Measurements from ENCODE around the gene SOCS2. TPM values are rescaled to one million over a fixed set of nuclear protein-coding genes. Genes with fewer than 3 reads are reported as not detected.

SOCS2 gene
- polyA plus RNA-seq, 1 experiment: 87.5 TPM

- DNase-seq (ENCODE audit: low read depth): no peak
- peaks cover 4% of the 10 kb centered on the region; the same call in 1 of the 2 replicates for H3K36me3 ChIP-seq (ENCODE audit: control insufficient read depth, insufficient read depth, low read length)
- no peak overlapping the region for H3K4me3 ChIP-seq (ENCODE audit: low read depth, low read length)
- CTCF ChIA-PET: interaction anchor here (1.0 to 1.2 kb wide), 2 partner anchors 14 to 29 kb away, joined by 4 read pairs; no protein-coding TSS in a partner anchor
- no peaks in the 10 kb centered on the region for H3K27me3 ChIP-seq (ENCODE audit: control insufficient read depth, insufficient read depth, low read length)
- POLR2A ChIA-PET: no interaction called here
- no peak for TF ChIP-seq CTCF (IDR thresholded peaks at IDR 0.05; ENCODE audit: insufficient read depth, low read depth, low read length)
Observed at GRCh38 chr12:93540466-93540865, 32.0 kb upstream of the SOCS2 start.

- Histone ChIP-seq H3K27me3 (ENCODE audit: control insufficient read depth, insufficient read depth, low read length) (no peaks in the 10 kb centered on the region), H3K4me3 (ENCODE audit: low read depth, low read length) (no peak overlapping the region), H3K36me3 (ENCODE audit: control insufficient read depth, insufficient read depth, low read length) (peaks cover 4% of the 10 kb centered on the region; the same call in 1 of the 2 replicates)
- ChIA-PET CTCF (interaction anchor here (1.1 kb wide), 1 partner anchor 39 kb away, joined by 4 read pairs; no protein-coding TSS in a partner anchor), POLR2A (no interaction called here)
- no peak for TF ChIP-seq CTCF (IDR thresholded peaks at IDR 0.05; ENCODE audit: insufficient read depth, low read depth, low read length)
- no peak for DNase-seq (ENCODE audit: low read depth)
Observed at GRCh38 chr12:93541578-93542225, 30.8 kb upstream of the SOCS2 start.

GRCh38 chr12:93547778-93548177, 24.7 kb upstream of the SOCS2 start:
- Histone ChIP-seq H3K27me3 (ENCODE audit: control insufficient read depth, insufficient read depth, low read length) (no peaks in the 10 kb centered on the region), H3K36me3 (ENCODE audit: control insufficient read depth, insufficient read depth, low read length) (peaks cover 10% of the 10 kb centered on the region; the same call in 1 of the 2 replicates), H3K4me3 (ENCODE audit: low read depth, low read length) (no peak overlapping the region)
- ChIA-PET POLR2A (no interaction called here), CTCF (interaction anchor here (1.6 kb wide), 1 partner anchor 21 kb away, joined by 5 read pairs; no protein-coding TSS in a partner anchor)
- DNase-seq (ENCODE audit: low read depth): no peak
- TF ChIP-seq CTCF (IDR thresholded peaks at IDR 0.05; ENCODE audit: insufficient read depth, low read depth, low read length): no peak

GRCh38 chr12:93549174-93549573, 23.3 kb upstream of the SOCS2 start:
- peaks cover 12% of the 10 kb centered on the region; the same call in 1 of the 2 replicates for H3K36me3 ChIP-seq (ENCODE audit: control insufficient read depth, insufficient read depth, low read length)
- POLR2A ChIA-PET: no interaction called here
- H3K27me3 ChIP-seq (ENCODE audit: control insufficient read depth, insufficient read depth, low read length): no peaks in the 10 kb centered on the region
- no peak overlapping the region for H3K4me3 ChIP-seq (ENCODE audit: low read depth, low read length)
- DNase-seq (ENCODE audit: low read depth): no peak
- CTCF ChIA-PET: interaction anchor here (1.0 to 1.6 kb wide), 2 partner anchors 20 to 47 kb away, joined by 3 to 5 read pairs; no protein-coding TSS in a partner anchor
- TF ChIP-seq CTCF (IDR thresholded peaks at IDR 0.05; ENCODE audit: insufficient read depth, low read depth, low read length): no peak

GRCh38 chr12:93550748-93551611, 21.5 kb upstream of the SOCS2 start:
- no peaks in the 10 kb centered on the region for H3K27me3 ChIP-seq (ENCODE audit: control insufficient read depth, insufficient read depth, low read length)
- no peak overlapping the region for H3K4me3 ChIP-seq (ENCODE audit: low read depth, low read length)
- H3K36me3 ChIP-seq (ENCODE audit: control insufficient read depth, insufficient read depth, low read length): peaks cover 11% of the 10 kb centered on the region; the same call in 1 of the 2 replicates
- TF ChIP-seq CTCF (IDR thresholded peaks at IDR 0.05; ENCODE audit: insufficient read depth, low read depth, low read length): no peak
- ChIA-PET CTCF (interaction anchor here (1.4 to 1.7 kb wide), 2 partner anchors 23 to 551 kb away, joined by 3 to 4 read pairs; no protein-coding TSS in a partner anchor), POLR2A (no interaction called here)
- DNase-seq (ENCODE audit: low read depth): no peak
